SK-N-MC (cell line): ENCODE data around the gene MAVS.
"Not testable (repeated sequence)": the region's sequence is repeated elsewhere in the genome, so short reads cannot be mapped to it uniquely, and the experiment has no call there.

Source experiments
- EZH2 ChIP-seq: fragments of 200-600 bp; sonication (generic); IDR thresholded peaks from one replicate; pipeline ENCODE4 v1.6.1; 2017; ENCODE audit warnings: antibody characterized with exemption
- POLR2AphosphoS5 ChIP-seq: IDR thresholded peaks from 2 replicates; pipeline ENCODE4 v1.6.1; 2012; ENCODE audit warnings: mild to moderate bottlenecking, low read depth, low read length, borderline replicate concordance

DNA sequence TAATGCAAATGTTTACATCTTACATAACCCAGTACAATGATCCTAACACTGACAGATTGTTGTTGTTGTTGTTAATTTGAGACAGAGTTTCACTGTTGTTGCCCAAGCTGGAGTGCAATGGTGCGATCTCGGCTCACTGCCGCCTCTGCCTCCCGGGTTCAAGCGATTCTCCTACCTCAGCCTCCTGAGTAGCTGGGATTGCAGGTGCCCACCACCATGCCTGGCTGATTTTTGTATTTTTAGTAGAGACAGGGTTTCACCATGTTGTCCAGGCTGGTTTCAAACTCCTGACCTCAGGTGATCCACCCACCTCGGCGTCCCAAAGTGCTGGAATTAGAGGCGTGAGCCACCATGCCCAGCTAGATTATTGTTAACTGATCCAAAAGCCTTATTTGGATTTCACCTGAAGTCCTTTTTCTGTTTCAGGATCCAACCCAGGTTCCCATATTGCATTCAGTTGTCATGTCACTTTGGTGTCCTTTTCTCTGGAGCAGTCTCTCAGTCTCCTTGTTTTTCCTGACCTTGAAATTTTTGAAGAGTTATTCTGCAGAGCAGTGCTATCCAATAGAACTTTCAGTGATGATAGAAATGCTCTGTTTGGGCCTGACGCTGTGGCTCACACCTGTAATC lies 2.5 kb upstream of the MAVS start:
- TF ChIP-seq POLR2AphosphoS5, EZH2: not testable (repeated sequence)
